ENCODE data around the gene TMEM63B. TPM values are rescaled to one million over a fixed set of nuclear protein-coding genes. Genes with fewer than 3 reads are reported as not detected.

Gene TMEM63B
- total RNA-seq, 2 experiments from 2014 or later = 11.6 to 13.0 TPM

GRCh38 chr6:44152109-44152461 is 24.7 kb downstream of the TMEM63B start:
- ChIA-PET POLR2A (no interaction called here), CTCF (interaction anchor here (0.9 to 2.5 kb wide), 6 partner anchors 20 to 72 kb away, joined by 3 to 41 read pairs (median 4); no protein-coding TSS in a partner anchor)
- Mint-ChIP-seq H3K27me3 (no peaks in the 10 kb centered on the region), H3K36me3 (peaks cover 7% of the 10 kb centered on the region), H3K4me3 (no peak overlapping the region), H3K4me1 (ENCODE audit: low read depth) (peaks cover 5% of the 10 kb centered on the region), H3K9me3 (no peaks in the 10 kb centered on the region), H3K27ac (no peak overlapping the region)
- no peak for DNase-seq
- intact Hi-C loops (cut with micrococcal nuclease) = no loop called here

- Mint-ChIP-seq H3K4me3 (no peak overlapping the region), H3K27ac (no peak overlapping the region), H3K9me3 (no peaks in the 10 kb centered on the region), H3K36me3 (peaks cover 7% of the 10 kb centered on the region), H3K4me1 (ENCODE audit: low read depth) (peaks cover 5% of the 10 kb centered on the region), H3K27me3 (no peaks in the 10 kb centered on the region)
- ChIA-PET POLR2A (no interaction called here), CTCF (interaction anchor here (1.0 to 2.6 kb wide), 3 partner anchors 9 to 55 kb away, joined by 3 to 16 read pairs (median 3); no protein-coding TSS in a partner anchor)
- intact Hi-C loops (cut with micrococcal nuclease) = no loop called here
- DNase-seq = no peak
These were observed 25.2 kb downstream of the TMEM63B start for GRCh38 chr6:44152533-44152932.

- peaks cover 5% of the 10 kb centered on the region for H3K4me1 Mint-ChIP-seq (ENCODE audit: low read depth)
- H3K27ac Mint-ChIP-seq = no peak overlapping the region
- H3K27me3 Mint-ChIP-seq = no peaks in the 10 kb centered on the region
- intact Hi-C loops (cut with micrococcal nuclease) = no loop called here
- H3K9me3 Mint-ChIP-seq = no peaks in the 10 kb centered on the region
- no peak overlapping the region for H3K4me3 Mint-ChIP-seq
- POLR2A ChIA-PET = no interaction called here
- peaks cover 2% of the 10 kb centered on the region for H3K36me3 Mint-ChIP-seq
- DNase-seq = no peak
- CTCF ChIA-PET = interaction anchor here (0.9 to 2.6 kb wide), 4 partner anchors 19 to 184 kb away, joined by 3 to 16 read pairs (median 7); no protein-coding TSS in a partner anchor
These were observed 26.7 kb downstream of the TMEM63B start for GRCh38 chr6:44154067-44154466.

- intact Hi-C loops (cut with micrococcal nuclease) = no loop called here
- Mint-ChIP-seq H3K4me1 (ENCODE audit: low read depth) (peaks cover 2% of the 10 kb centered on the region), H3K27ac (no peak overlapping the region), H3K9me3 (no peaks in the 10 kb centered on the region), H3K36me3 (no peaks in the 10 kb centered on the region), H3K4me3 (no peak overlapping the region), H3K27me3 (no peaks in the 10 kb centered on the region)
- no peak for DNase-seq
- POLR2A ChIA-PET = no interaction called here
- CTCF ChIA-PET = interaction anchor here (1.1 to 1.4 kb wide), 2 partner anchors 60 to 149 kb away, joined by 5 read pairs; no protein-coding TSS in a partner anchor
These were observed 29.3 kb downstream of the TMEM63B start for GRCh38 chr6:44156494-44157151.

GRCh38 chr6:44157152-44157521 is 29.8 kb downstream of the TMEM63B start:
- intact Hi-C loops (cut with micrococcal nuclease) = no loop called here
- peaks cover 5% of the 10 kb centered on the region for H3K4me1 Mint-ChIP-seq (ENCODE audit: low read depth)
- no peaks in the 10 kb centered on the region for H3K9me3 Mint-ChIP-seq
- H3K27me3 Mint-ChIP-seq = no peaks in the 10 kb centered on the region
- no peak overlapping the region for H3K27ac Mint-ChIP-seq
- no peak overlapping the region for H3K4me3 Mint-ChIP-seq
- no peak for DNase-seq
- no peaks in the 10 kb centered on the region for H3K36me3 Mint-ChIP-seq
- POLR2A ChIA-PET = no interaction called here
- CTCF ChIA-PET = interaction anchor here (1.1 to 1.5 kb wide), 2 partner anchors 16 to 148 kb away, joined by 5 read pairs; no protein-coding TSS in a partner anchor

- peaks cover 7% of the 10 kb centered on the region for H3K27me3 Mint-ChIP-seq
- no peak within 1 kb of the TSS for H3K27ac Mint-ChIP-seq
- no peaks in the 10 kb centered on the region for H3K9me3 Mint-ChIP-seq
- intact Hi-C loops (cut with micrococcal nuclease) = no loop called here
- peaks cover 5% of the 10 kb centered on the region for H3K4me1 Mint-ChIP-seq (ENCODE audit: low read depth)
- ChIA-PET CTCF (interaction anchor here (1.5 kb wide), 1 partner anchor 14 kb away, joined by 5 read pairs; no protein-coding TSS in a partner anchor), POLR2A (no interaction called here)
- no peaks in the 10 kb centered on the region for H3K36me3 Mint-ChIP-seq
- no peak for DNase-seq
- no peak within 1 kb of the TSS for H3K4me3 Mint-ChIP-seq
These were observed 31.4 kb downstream of the TMEM63B start, which contains the start of gene CAPN11 for GRCh38 chr6:44158770-44159228. TSS of gene CAPN11 (plus strand) at chr6:44158820. CDS start at chr6:44158849, 29 bp downstream.

GRCh38 chr6:44161997-44162338 is 34.6 kb downstream of the TMEM63B start:
- H3K27ac Mint-ChIP-seq = no peak overlapping the region
- H3K9me3 Mint-ChIP-seq = no peaks in the 10 kb centered on the region
- H3K36me3 Mint-ChIP-seq = no peaks in the 10 kb centered on the region
- DNase-seq = peak; percentile 20
- CTCF ChIA-PET = interaction anchor here (0.7 to 1.8 kb wide), 5 partner anchors 9 to 144 kb away, joined by 3 to 12 read pairs (median 3); no protein-coding TSS in a partner anchor
- H3K4me3 Mint-ChIP-seq = no peak overlapping the region
- intact Hi-C loops (cut with micrococcal nuclease) = no loop called here
- peaks cover 8% of the 10 kb centered on the region for H3K4me1 Mint-ChIP-seq (ENCODE audit: low read depth)
- POLR2A ChIA-PET = interaction anchor here (1.1 kb wide), 1 partner anchor 85 kb away, joined by 6 read pairs; the partner anchor contains the start of gene HSP90AB1
- peaks cover 17% of the 10 kb centered on the region for H3K27me3 Mint-ChIP-seq

- ChIA-PET CTCF (interaction anchor here (1.6 to 1.8 kb wide), 2 partner anchors 10 kb away, joined by 6 to 12 read pairs; no protein-coding TSS in a partner anchor), POLR2A (no interaction called here)
- no peak overlapping the region for H3K27ac Mint-ChIP-seq
- H3K27me3 Mint-ChIP-seq = peaks cover 17% of the 10 kb centered on the region
- H3K4me3 Mint-ChIP-seq = no peak overlapping the region
- no peak for DNase-seq
- H3K36me3 Mint-ChIP-seq = no peaks in the 10 kb centered on the region
- H3K9me3 Mint-ChIP-seq = no peaks in the 10 kb centered on the region
- intact Hi-C loops (cut with micrococcal nuclease) = no loop called here
- H3K4me1 Mint-ChIP-seq (ENCODE audit: low read depth) = peaks cover 8% of the 10 kb centered on the region
These were observed 35.7 kb downstream of the TMEM63B start for GRCh38 chr6:44162876-44163625.

- POLR2A ChIA-PET = no interaction called here
- no peak for DNase-seq
- CTCF ChIA-PET = no interaction called here
- H3K36me3 Mint-ChIP-seq = no peaks in the 10 kb centered on the region
- no peak overlapping the region for H3K4me3 Mint-ChIP-seq
- H3K9me3 Mint-ChIP-seq = no peaks in the 10 kb centered on the region
- intact Hi-C loops (cut with micrococcal nuclease) = no loop called here
- H3K27me3 Mint-ChIP-seq = peaks cover 20% of the 10 kb centered on the region
- H3K4me1 Mint-ChIP-seq (ENCODE audit: low read depth) = peaks cover 8% of the 10 kb centered on the region
- no peak overlapping the region for H3K27ac Mint-ChIP-seq
These were observed 38.8 kb downstream of the TMEM63B start for GRCh38 chr6:44166116-44166515.

GRCh38 chr6:44166591-44167184 is 39.3 kb downstream of the TMEM63B start:
- Mint-ChIP-seq H3K4me1 (ENCODE audit: low read depth) (peaks cover 6% of the 10 kb centered on the region), H3K36me3 (no peaks in the 10 kb centered on the region), H3K4me3 (no peak overlapping the region), H3K27ac (no peak overlapping the region), H3K9me3 (no peaks in the 10 kb centered on the region), H3K27me3 (peaks cover 20% of the 10 kb centered on the region)
- no peak for DNase-seq
- ChIA-PET POLR2A (no interaction called here), CTCF (no interaction called here)
- intact Hi-C loops (cut with micrococcal nuclease) = no loop called here

GRCh38 chr6:44167567-44167966 is 40.2 kb downstream of the TMEM63B start:
- H3K27me3 Mint-ChIP-seq = peaks cover 23% of the 10 kb centered on the region
- no peak overlapping the region for H3K27ac Mint-ChIP-seq
- DNase-seq = no peak
- H3K4me3 Mint-ChIP-seq = no peak overlapping the region
- H3K4me1 Mint-ChIP-seq (ENCODE audit: low read depth) = peaks cover 8% of the 10 kb centered on the region
- CTCF ChIA-PET = no interaction called here
- no peaks in the 10 kb centered on the region for H3K9me3 Mint-ChIP-seq
- H3K36me3 Mint-ChIP-seq = no peaks in the 10 kb centered on the region
- POLR2A ChIA-PET = interaction anchor here (0.6 kb wide), 1 partner anchor 42 kb away, joined by 3 read pairs; no protein-coding TSS in a partner anchor
- intact Hi-C loops (cut with micrococcal nuclease) = no loop called here

GRCh38 chr6:44169154-44169553 is 41.8 kb downstream of the TMEM63B start:
- H3K27me3 Mint-ChIP-seq = peaks cover 20% of the 10 kb centered on the region
- peaks cover 12% of the 10 kb centered on the region for H3K4me1 Mint-ChIP-seq (ENCODE audit: low read depth)
- CTCF ChIA-PET = interaction anchor here (0.6 to 1.4 kb wide), 8 partner anchors 66 to 927 kb away, joined by 3 to 4 read pairs (median 3); partner anchors contain the start of gene SLC35B2
- intact Hi-C loops (cut with micrococcal nuclease) = no loop called here
- no peak overlapping the region for H3K4me3 Mint-ChIP-seq
- no peak for DNase-seq
- no peak overlapping the region for H3K27ac Mint-ChIP-seq
- no peaks in the 10 kb centered on the region for H3K36me3 Mint-ChIP-seq
- POLR2A ChIA-PET = no interaction called here
- H3K9me3 Mint-ChIP-seq = no peaks in the 10 kb centered on the region
